ENCODE results near the gene MYO3B. TPM values are rescaled to one million over a fixed set of nuclear protein-coding genes. Genes with fewer than 3 reads are reported as not detected.
"Not testable (repeated sequence)": the region's sequence is repeated elsewhere in the genome, so short reads cannot be mapped to it uniquely, and the experiment has no call there.

MYO3B gene
- total and polyA plus RNA-seq, 2 experiments from 2014 or later: 0.11 TPM; not detected in 1

DNA sequence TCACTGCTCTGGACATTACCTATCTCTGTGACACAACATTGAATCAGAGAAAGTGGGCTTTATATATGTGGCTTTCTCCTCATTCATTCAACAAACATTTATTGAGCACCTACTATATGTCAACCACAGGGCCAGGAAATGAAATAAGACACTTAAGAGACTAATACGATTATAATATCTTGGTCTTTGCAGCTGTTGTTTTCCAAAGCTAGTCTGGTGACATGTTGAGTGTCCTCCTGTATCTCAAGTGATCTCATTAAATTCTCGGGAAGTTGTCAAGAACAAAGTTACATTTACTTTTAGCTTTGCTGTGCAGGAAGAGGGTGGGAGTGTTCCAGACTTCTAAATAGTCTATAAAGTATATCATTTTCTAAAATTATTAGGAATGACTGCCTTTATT, 372.6 kb downstream of the MYO3B start:
- Histone ChIP-seq H3K36me3 (ENCODE audit: low read depth) (no peaks in the 10 kb centered on the region), H3K4me2 (ENCODE audit: unreplicated experiment) (no peak overlapping the region), H3K27ac (no peak overlapping the region), H2AFZ (no peak overlapping the region), H3K79me2 (ENCODE audit: insufficient read depth) (no peaks in the 10 kb centered on the region), H3K27me3 (replicated peaks; ENCODE audit: insufficient read depth) (no peaks in the 10 kb centered on the region), H4K20me1 (ENCODE audit: insufficient read depth) (no peaks in the 10 kb centered on the region), H3K9ac (no peak overlapping the region), H3K4me1 (ENCODE audit: insufficient read depth) (peaks cover 10% of the 10 kb centered on the region; the same call in 1 of the 2 replicates), H3K9me3 (ENCODE audit: low read depth) (no peaks in the 10 kb centered on the region), H3K9me2 (ENCODE audit: insufficient read depth) (no peaks in the 10 kb centered on the region), H3F3A (ENCODE audit: insufficient read depth) (no peaks in the 10 kb centered on the region), H3K4me3 (no peak overlapping the region)
- no peak for DNase-seq
- TF ChIP-seq EZH2 (IDR thresholded peaks at IDR 0.05; ENCODE audit: insufficient read depth, poor library complexity, severe bottlenecking) (no peak), EZH2phosphoT487 (IDR thresholded peaks at IDR 0.05; ENCODE audit: insufficient read depth, low read depth) (no peak)
- in situ Hi-C loops (cut with MboI): no loop called here
- WGBS, 2 experiments (ENCODE audit: low coverage in 1 of 2, low lambda C conversion rate in 2 of 2, missing lambda C conversion rate in 2 of 2): 40 to 44% methylated on average over 2 of the region's 2 CpGs

DNA sequence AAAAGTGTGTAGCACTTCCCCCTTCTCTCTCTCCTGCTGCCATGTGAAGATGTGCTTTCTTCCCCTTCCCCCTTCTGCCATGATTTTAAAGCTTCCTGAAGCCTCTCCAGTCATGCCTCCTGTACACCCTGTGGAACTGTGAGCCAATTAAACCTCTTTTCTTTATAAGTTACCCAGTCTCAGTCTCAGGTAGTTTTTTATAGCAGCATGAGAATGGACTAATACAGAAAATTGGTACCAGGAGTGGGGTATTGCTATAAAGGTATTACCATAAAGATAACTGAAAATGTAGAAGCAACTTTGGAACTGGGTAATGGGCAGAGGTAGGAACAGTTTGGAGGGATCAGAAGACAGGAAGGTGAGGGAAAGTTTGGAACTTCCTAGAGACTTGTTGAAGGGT, 374.0 kb downstream of the MYO3B start:
- DNase-seq; H3K9me2 ChIP-seq (ENCODE audit: insufficient read depth); H3K4me2 ChIP-seq (ENCODE audit: unreplicated experiment); H3K27ac ChIP-seq; H3K36me3 ChIP-seq (ENCODE audit: low read depth); H2AFZ ChIP-seq; H3K27me3 ChIP-seq (replicated peaks; ENCODE audit: insufficient read depth); H3K9me3 ChIP-seq (ENCODE audit: low read depth); H4K20me1 ChIP-seq (ENCODE audit: insufficient read depth); in situ Hi-C loops (cut with MboI); H3K9ac ChIP-seq; H3F3A ChIP-seq (ENCODE audit: insufficient read depth); H3K4me3 ChIP-seq; H3K79me2 ChIP-seq (ENCODE audit: insufficient read depth): not testable (repeated sequence)
- H3K4me1 ChIP-seq (ENCODE audit: insufficient read depth): peaks cover 10% of the 10 kb centered on the region; the same call in 1 of the 2 replicates

DNA sequence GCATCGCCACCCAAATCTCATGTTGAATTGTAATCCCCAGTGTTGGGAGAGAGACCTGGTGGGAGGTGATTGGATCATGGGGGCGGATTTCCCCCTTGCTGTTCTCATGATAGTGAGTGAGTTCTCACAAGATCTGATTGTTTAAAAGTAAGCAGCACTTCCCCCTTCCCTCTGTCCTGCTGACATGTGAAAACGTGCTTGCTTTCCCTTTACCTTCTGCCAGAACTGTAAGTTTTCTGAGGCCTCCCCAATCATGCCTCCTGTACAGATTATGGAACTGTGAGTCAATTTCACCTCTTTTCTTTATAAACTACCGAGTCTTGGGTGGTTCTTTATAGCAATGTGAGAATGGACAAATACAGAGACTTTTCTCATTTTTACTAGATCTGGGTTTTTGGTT, 375.8 kb downstream of the MYO3B start:
- WGBS, 2 experiments (ENCODE audit: low coverage in 1 of 2, low lambda C conversion rate in 2 of 2, missing lambda C conversion rate in 2 of 2): 43 to 50% methylated on average over 4 of the region's 4 CpGs
- in situ Hi-C loops (cut with MboI): no loop called here

DNA sequence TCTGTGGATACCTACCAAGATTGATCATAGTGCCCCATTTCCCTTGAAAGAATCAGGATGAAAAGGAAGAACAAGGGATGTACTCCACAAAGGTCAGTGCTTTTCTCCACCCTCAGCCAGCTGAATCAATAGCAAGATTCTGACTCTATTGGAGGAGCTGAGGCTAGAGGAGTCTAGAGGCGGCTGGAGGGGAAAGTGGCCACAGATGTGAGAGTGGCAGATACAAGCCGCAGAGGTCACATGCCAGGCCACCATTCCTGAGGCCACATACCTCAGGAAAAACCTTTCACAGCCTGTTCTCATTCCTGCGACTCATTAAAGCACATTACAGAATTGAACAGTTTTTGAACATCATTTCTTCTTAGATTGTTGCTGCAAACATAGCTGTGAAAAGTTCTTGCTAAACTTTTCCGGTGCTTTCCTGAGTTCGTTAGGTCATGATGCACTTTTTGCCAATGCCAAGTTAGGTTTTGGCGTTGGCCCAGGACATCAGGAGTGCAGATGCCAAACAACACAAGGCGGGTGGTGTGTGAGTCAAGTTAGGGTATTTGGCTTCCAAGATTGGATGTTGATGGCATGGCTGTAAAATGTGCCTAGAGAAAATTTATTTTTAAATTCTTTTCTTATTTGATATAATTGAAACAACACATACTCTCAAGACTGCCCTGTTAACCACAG, 376.5 kb downstream of the MYO3B start:
- no peak overlapping the region for H3K4me2 ChIP-seq (ENCODE audit: unreplicated experiment)
- H3K36me3 ChIP-seq (ENCODE audit: low read depth): no peaks in the 10 kb centered on the region
- 0 out of 2 replicates have a peak overlapping the region, but pooled peaks have one; percentile 12 for H3K27ac ChIP-seq
- peaks cover 10% of the 10 kb centered on the region; the same call in 1 of the 2 replicates for H3K4me1 ChIP-seq (ENCODE audit: insufficient read depth)
- H3K27me3 ChIP-seq (replicated peaks; ENCODE audit: insufficient read depth): peaks cover 5% of the 10 kb centered on the region; the same call in 1 of the 2 replicates
- H3K9me3 ChIP-seq (ENCODE audit: low read depth): no peaks in the 10 kb centered on the region
- H3K4me3 ChIP-seq: no peak overlapping the region
- no peaks in the 10 kb centered on the region for H3F3A ChIP-seq (ENCODE audit: insufficient read depth)
- DNase-seq: peak; percentile 75
- TF ChIP-seq EZH2phosphoT487 (IDR thresholded peaks at IDR 0.05; ENCODE audit: insufficient read depth, low read depth) (no peak), EZH2 (IDR thresholded peaks at IDR 0.05; ENCODE audit: insufficient read depth, poor library complexity, severe bottlenecking) (no peak)
- no peaks in the 10 kb centered on the region for H3K9me2 ChIP-seq (ENCODE audit: insufficient read depth)
- H2AFZ ChIP-seq: no peak overlapping the region
- no peak overlapping the region for H3K9ac ChIP-seq
- H4K20me1 ChIP-seq (ENCODE audit: insufficient read depth): no peaks in the 10 kb centered on the region
- in situ Hi-C loops (cut with MboI): no loop called here
- 1 to 4% methylated on average over 7 of the region's 7 CpGs for WGBS, 2 experiments (ENCODE audit: low coverage in 1 of 2, low lambda C conversion rate in 2 of 2, missing lambda C conversion rate in 2 of 2)
- no peaks in the 10 kb centered on the region for H3K79me2 ChIP-seq (ENCODE audit: insufficient read depth)

More for the DNA sequence above, 375.8 kb downstream of the MYO3B start:
- H3K9ac ChIP-seq: no peak overlapping the region
- H3K9me2 ChIP-seq (ENCODE audit: insufficient read depth): no peaks in the 10 kb centered on the region
- no peak overlapping the region for H3K4me3 ChIP-seq
- H2AFZ ChIP-seq: no peak overlapping the region
- H3K4me2 ChIP-seq (ENCODE audit: unreplicated experiment): no peak overlapping the region
- TF ChIP-seq EZH2phosphoT487 (IDR thresholded peaks at IDR 0.05; ENCODE audit: insufficient read depth, low read depth): no peak
- TF ChIP-seq EZH2 (IDR thresholded peaks at IDR 0.05; ENCODE audit: insufficient read depth, poor library complexity, severe bottlenecking): no peak
- peaks cover 10% of the 10 kb centered on the region; the same call in 1 of the 2 replicates for H3K4me1 ChIP-seq (ENCODE audit: insufficient read depth)
- H3F3A ChIP-seq (ENCODE audit: insufficient read depth): no peaks in the 10 kb centered on the region
- H3K27ac ChIP-seq: no peak overlapping the region
- no peaks in the 10 kb centered on the region for H3K79me2 ChIP-seq (ENCODE audit: insufficient read depth)
- no peaks in the 10 kb centered on the region for H3K9me3 ChIP-seq (ENCODE audit: low read depth)
- H3K36me3 ChIP-seq (ENCODE audit: low read depth): no peaks in the 10 kb centered on the region
- no peaks in the 10 kb centered on the region for H3K27me3 ChIP-seq (replicated peaks; ENCODE audit: insufficient read depth)
- DNase-seq: no peak
- H4K20me1 ChIP-seq (ENCODE audit: insufficient read depth): no peaks in the 10 kb centered on the region

DNA sequence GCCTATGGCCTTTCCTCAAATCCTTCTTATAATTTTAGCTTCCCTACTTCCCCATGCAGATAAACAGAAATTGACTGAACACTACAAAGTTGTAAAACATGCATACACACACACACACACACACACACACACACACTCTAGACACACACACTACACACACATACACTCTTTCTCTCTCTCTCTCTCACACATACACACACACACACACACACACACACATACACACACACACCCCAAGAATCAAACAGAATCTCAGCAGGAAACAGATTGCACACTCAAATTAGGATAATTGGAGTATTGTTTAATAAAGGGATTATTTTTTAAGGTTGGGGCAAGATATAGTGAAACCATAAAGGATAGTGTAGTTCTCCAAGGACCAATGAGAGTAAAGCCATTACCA, 385.0 kb downstream of the MYO3B start:
- H3K9me2 ChIP-seq (ENCODE audit: insufficient read depth): no peaks in the 10 kb centered on the region

More for the DNA sequence above, 385.0 kb downstream of the MYO3B start:
- Histone ChIP-seq H3K9ac (no peak overlapping the region), H3K36me3 (ENCODE audit: low read depth) (no peaks in the 10 kb centered on the region), H3K4me2 (ENCODE audit: unreplicated experiment) (no peak overlapping the region), H3F3A (ENCODE audit: insufficient read depth) (no peaks in the 10 kb centered on the region), H3K9me3 (ENCODE audit: low read depth) (no peaks in the 10 kb centered on the region), H4K20me1 (ENCODE audit: insufficient read depth) (no peaks in the 10 kb centered on the region), H3K4me1 (ENCODE audit: insufficient read depth) (no peaks in the 10 kb centered on the region), H2AFZ (no peak overlapping the region), H3K27me3 (replicated peaks; ENCODE audit: insufficient read depth) (peaks cover 5% of the 10 kb centered on the region; the same call in 1 of the 2 replicates), H3K79me2 (ENCODE audit: insufficient read depth) (no peaks in the 10 kb centered on the region), H3K4me3 (no peak overlapping the region), H3K27ac (no peak overlapping the region)
- DNase-seq: no peak
- in situ Hi-C loops (cut with MboI): no loop called here
- no peak for TF ChIP-seq EZH2 (IDR thresholded peaks at IDR 0.05; ENCODE audit: insufficient read depth, poor library complexity, severe bottlenecking)
- TF ChIP-seq EZH2phosphoT487 (IDR thresholded peaks at IDR 0.05; ENCODE audit: insufficient read depth, low read depth): no peak

All from GM23248 (cell line).